ENCODE data around the gene SSH2. TPM values are rescaled to one million over a fixed set of nuclear protein-coding genes. Genes with fewer than 3 reads are reported as not detected.
"Not testable (repeated sequence)": the region's sequence is repeated elsewhere in the genome, so short reads cannot be mapped to it uniquely, and the experiment has no call there.

The SSH2 gene
- total RNA-seq, 4 donors from 2014 or later = 14.7 to 33.6 (median 22.2) TPM

DNA sequence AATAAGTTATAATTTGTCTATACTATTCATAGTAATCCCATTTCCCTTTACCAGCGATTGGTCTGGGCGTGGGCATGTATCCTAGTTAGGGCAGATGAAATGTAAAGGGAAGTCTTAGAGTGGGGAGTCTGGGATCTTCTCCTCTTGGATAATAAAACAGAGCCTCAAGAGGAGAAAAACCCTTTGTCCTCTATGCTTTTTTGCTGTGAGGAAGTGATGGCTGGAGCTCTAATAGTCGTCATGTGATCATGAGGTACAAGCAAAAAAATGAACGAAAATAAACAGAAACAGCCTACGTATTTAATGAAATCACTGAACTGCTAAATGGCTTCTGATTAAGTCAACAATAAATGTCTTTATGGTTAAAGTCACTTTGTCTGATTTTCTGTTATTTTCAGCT, 38.2 kb upstream of the SSH2 start:
- DNase-seq (ENCODE audit: low spot score in 2 of 2) = no peak
- TF ChIP-seq EP300 (IDR thresholded peaks at IDR 0.05) (no peak), POLR2AphosphoS5 (IDR thresholded peaks at IDR 0.05) (no peak), POLR2A (IDR thresholded peaks at IDR 0.05) (no peak)
- TF ChIP-seq, protein P1, sequence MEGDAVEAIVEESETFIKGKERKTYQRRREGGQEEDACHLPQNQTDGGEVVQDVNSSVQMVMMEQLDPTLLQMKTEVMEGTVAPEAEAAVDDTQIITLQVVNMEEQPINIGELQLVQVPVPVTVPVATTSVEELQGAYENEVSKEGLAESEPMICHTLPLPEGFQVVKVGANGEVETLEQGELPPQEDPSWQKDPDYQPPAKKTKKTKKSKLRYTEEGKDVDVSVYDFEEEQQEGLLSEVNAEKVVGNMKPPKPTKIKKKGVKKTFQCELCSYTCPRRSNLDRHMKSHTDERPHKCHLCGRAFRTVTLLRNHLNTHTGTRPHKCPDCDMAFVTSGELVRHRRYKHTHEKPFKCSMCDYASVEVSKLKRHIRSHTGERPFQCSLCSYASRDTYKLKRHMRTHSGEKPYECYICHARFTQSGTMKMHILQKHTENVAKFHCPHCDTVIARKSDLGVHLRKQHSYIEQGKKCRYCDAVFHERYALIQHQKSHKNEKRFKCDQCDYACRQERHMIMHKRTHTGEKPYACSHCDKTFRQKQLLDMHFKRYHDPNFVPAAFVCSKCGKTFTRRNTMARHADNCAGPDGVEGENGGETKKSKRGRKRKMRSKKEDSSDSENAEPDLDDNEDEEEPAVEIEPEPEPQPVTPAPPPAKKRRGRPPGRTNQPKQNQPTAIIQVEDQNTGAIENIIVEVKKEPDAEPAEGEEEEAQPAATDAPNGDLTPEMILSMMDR (IDR thresholded peaks at IDR 0.05) = no peak
- Histone ChIP-seq H3K27me3 (no peaks in the 10 kb centered on the region), H3K4me3 (no peak overlapping the region), H3K9me3 (no peaks in the 10 kb centered on the region), H3K27ac (no peak overlapping the region), H3K36me3 (no peaks in the 10 kb centered on the region), H3K4me1 (no peaks in the 10 kb centered on the region)
- 84% methylated on average over 5 of the region's 5 CpGs for WGBS

DNA sequence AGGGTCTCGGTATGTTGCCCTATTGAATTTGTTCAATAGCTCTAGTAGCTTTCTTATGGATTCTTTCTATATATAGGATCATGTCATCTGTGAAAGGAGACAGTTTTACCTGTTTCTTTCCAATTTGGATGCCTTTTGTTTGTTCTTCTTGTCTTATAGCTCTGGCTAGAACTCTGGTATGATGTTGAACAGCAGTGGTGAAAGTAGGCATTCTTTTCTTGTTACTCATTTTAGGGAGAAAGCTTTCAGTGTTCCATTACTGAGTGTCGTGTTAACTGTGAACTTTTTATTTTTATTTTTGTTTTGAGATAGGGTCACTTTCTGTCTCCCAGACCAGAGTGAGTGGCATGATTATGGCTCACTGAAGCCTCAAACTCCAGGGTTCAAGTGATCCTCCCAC, 32.6 kb upstream of the SSH2 start:
- TF ChIP-seq POLR2A (IDR thresholded peaks at IDR 0.05) = no peak
- TF ChIP-seq EP300 (IDR thresholded peaks at IDR 0.05) = no peak
- Histone ChIP-seq H3K27me3 (no peaks in the 10 kb centered on the region), H3K4me3 (no peak overlapping the region), H3K9me3 (no peaks in the 10 kb centered on the region), H3K27ac (no peak overlapping the region), H3K36me3 (no peaks in the 10 kb centered on the region), H3K4me1 (no peaks in the 10 kb centered on the region)
- WGBS = 92% methylated on average over 2 of the region's 2 CpGs
- DNase-seq (ENCODE audit: low spot score in 2 of 2) = no peak

DNA sequence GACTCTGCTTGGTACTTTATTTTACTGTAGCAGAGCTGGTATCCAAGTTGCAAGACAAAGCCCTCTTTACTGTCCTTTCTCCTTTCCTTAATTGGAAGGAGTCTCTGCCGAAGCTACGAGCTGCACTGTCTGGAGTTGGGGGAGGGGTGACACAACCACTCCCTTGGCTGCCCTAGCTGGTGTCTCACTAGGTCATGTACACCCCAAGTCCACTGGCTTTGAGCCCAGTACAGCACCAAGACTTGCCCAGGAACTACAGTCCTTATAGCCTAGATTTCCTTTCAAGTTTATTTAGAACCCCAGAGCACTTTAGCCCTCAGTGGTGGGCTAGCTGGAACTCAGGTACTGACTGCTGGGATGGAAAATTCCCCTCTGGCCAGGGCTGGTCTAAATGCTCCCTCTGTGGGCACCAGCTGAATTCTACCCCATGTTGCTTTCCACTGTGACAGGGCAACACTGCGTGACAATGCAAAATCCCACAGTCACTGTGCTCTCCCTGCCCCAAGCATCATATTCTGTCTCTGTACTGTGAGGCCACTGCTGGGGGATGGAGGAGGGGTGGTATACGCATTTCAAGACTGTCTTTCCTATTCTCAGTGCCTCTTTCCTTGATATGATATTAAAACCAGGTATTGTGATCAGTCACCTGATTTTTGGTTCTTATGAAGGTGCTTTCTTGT, 29.8 kb upstream of the SSH2 start:
- no peak for DNase-seq (ENCODE audit: low spot score in 2 of 2)
- WGBS = 60% methylated on average over 4 of the region's 4 CpGs
- Histone ChIP-seq H3K4me1 (no peaks in the 10 kb centered on the region), H3K27me3 (no peaks in the 10 kb centered on the region), H3K27ac (no peak overlapping the region), H3K4me3 (no peak overlapping the region), H3K9me3 (no peaks in the 10 kb centered on the region), H3K36me3 (no peaks in the 10 kb centered on the region)
- TF ChIP-seq EP300 (IDR thresholded peaks at IDR 0.05) (no peak), POLR2A (IDR thresholded peaks at IDR 0.05) (no peak), POLR2AphosphoS5 (IDR thresholded peaks at IDR 0.05) (no peak)
- TF ChIP-seq, protein P1 (IDR thresholded peaks at IDR 0.05) = no peak

DNA sequence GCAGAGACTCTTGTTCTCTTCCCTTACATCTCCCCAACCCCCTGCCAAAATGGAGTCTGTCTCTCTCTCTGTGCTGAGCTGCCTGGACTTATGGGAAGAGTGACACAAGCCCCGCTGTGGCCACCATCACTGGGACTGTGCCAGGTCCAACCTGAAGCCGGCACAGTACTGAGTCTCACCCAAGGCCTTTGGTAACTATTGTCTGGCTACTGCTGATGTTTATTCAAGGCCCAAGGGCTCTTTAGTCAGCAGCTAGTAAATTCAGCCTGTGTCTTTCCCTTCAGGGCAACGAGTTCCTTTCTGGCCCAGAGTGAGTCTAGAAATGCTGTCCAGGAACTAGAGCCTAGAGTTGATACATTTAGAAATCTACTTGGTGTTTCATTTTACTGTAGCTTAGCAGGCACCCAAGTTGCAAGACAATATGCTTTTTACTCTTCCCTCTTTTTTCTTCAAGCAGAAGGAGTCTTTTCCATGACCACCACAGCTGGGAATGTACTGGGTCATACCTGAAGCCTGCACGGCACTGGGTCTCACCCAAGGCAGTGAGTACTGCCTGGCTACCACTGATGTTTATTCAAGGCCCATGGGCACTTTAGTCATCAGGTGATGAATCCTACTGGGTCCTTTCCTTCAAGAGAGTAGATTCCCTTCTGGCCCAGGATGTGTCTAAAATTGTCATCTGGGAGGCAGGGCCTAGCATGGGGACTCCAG, 29.1 kb upstream of the SSH2 start:
- WGBS = 77% methylated on average over 4 of the region's 4 CpGs
- Histone ChIP-seq H3K9me3 (no peaks in the 10 kb centered on the region), H3K27ac (no peak overlapping the region), H3K4me1 (no peaks in the 10 kb centered on the region), H3K4me3 (no peak overlapping the region), H3K27me3 (no peaks in the 10 kb centered on the region), H3K36me3 (no peaks in the 10 kb centered on the region)
- no peak for DNase-seq (ENCODE audit: low spot score in 2 of 2)
- no peak for TF ChIP-seq POLR2A (IDR thresholded peaks at IDR 0.05)
- TF ChIP-seq POLR2AphosphoS5 (IDR thresholded peaks at IDR 0.05) = no peak
- TF ChIP-seq EP300 (IDR thresholded peaks at IDR 0.05) = no peak
- TF ChIP-seq, protein P1 (IDR thresholded peaks at IDR 0.05) = no peak

DNA sequence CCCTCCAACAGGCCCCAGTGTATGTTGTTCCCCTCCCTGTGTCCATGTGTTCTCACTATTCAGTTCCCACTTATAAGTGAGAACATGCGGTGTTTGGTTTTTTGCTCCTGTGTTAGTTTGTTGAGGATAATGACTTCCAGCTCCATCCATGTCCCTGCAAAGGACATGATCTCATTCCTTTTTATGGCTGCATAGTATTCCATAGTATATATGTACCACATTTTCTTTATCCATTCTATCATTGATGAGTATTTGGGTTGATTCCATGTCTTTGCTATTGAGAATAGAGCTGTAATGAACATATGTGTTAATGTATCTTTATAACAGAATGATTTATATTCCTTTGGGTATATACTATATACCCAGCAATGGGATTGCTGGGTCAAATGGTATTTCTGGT, 27.5 kb upstream of the SSH2 start:
- 100% methylated on average over 1 of the region's 1 CpG for WGBS

DNA sequence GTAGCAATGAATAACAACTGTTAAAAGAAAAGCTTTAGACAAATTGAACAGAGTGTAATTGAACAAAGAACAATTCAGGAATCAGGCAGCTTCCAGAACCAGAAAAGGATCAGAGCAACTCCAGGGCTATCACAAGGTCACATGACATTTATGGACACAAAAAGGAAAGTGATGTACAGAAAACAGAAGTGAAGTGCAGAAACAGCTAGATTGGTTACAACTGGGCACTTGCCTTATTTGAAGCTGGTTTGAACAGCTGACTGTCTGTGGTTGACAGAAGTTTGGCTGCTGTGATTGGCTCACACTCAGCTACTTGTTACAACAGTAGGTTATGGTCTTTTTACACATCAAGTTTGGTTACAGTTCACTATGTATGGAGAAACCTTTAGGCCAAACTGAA, 26.2 kb upstream of the SSH2 start:
- no peaks in the 10 kb centered on the region for H3K9me3 ChIP-seq
- H3K4me3 ChIP-seq = no peak overlapping the region

More for the DNA sequence above, 27.5 kb upstream of the SSH2 start:
- not testable (repeated sequence) for H3K4me1 ChIP-seq; H3K4me3 ChIP-seq; H3K36me3 ChIP-seq; H3K27me3 ChIP-seq; H3K27ac ChIP-seq; H3K9me3 ChIP-seq; DNase-seq (ENCODE audit: low spot score in 2 of 2)

More for the DNA sequence above, 26.2 kb upstream of the SSH2 start:
- Histone ChIP-seq H3K4me1 (no peaks in the 10 kb centered on the region), H3K27ac (no peak overlapping the region), H3K36me3 (no peaks in the 10 kb centered on the region), H3K27me3 (no peaks in the 10 kb centered on the region)
- TF ChIP-seq EP300 (IDR thresholded peaks at IDR 0.05) (no peak), POLR2AphosphoS5 (IDR thresholded peaks at IDR 0.05) (no peak), POLR2A (IDR thresholded peaks at IDR 0.05) (no peak)
- TF ChIP-seq, protein P1 (IDR thresholded peaks at IDR 0.05) = no peak
- no peak for DNase-seq (ENCODE audit: low spot score in 2 of 2)
